Effector memory CD8-positive, alpha-beta T cell (primary cell): ENCODE results near the gene MOB2.
A peak's percentile ranks its signal among the peaks of the same experiment; 100 is the strongest.
"Not testable (repeated sequence)": the region's sequence is repeated elsewhere in the genome, so short reads cannot be mapped to it uniquely, and the experiment has no call there.

Experiments used
- ATAC-seq: fragments of 150-1000 bp; cut with Tn5 transposase; replicated peaks from 2 replicates; pipeline ENCODE4 v1.10.0; 2021; ENCODE audit warnings: mild to moderate bottlenecking, moderate library complexity
- DNase-seq, 3 experiments: peaks; one replicate each; pipeline ENCODE4 v3.0.0; 2021
- H3K27ac Mint-ChIP-seq, 2 donors: one replicate each; pipeline ENCODE4 v1.8.0; 2022; ENCODE audit warnings: mild to moderate bottlenecking in 2 of 2, mixed read lengths in 2 of 2, moderate library complexity in 2 of 2
- H3K27me3 Mint-ChIP-seq, 2 donors: one replicate each; pipeline ENCODE4 v1.8.0; 2022; ENCODE audit warnings: mixed read lengths in 2 of 2
- H3K36me3 Mint-ChIP-seq: one replicate; pipeline ENCODE4 v1.8.0; 2022; ENCODE audit warnings: mild to moderate bottlenecking, moderate library complexity, mixed read lengths; ENCODE audit not compliant: insufficient read depth
- H3K4me1 Mint-ChIP-seq, 2 donors: one replicate each; pipeline ENCODE4 v1.8.0; 2022; ENCODE audit warnings: low read depth in 2 of 2, mixed read lengths in 2 of 2
- H3K4me3 Mint-ChIP-seq, 2 donors: one replicate each; pipeline ENCODE4 v1.8.0; 2022; ENCODE audit warnings: mild to moderate bottlenecking in 2 of 2, mixed read lengths in 2 of 2, moderate library complexity in 2 of 2
- H3K9me3 Mint-ChIP-seq, 2 donors: one replicate each; pipeline ENCODE4 v1.8.0; 2022; ENCODE audit warnings: mixed read lengths in 2 of 2

MOB2 gene

DNA sequence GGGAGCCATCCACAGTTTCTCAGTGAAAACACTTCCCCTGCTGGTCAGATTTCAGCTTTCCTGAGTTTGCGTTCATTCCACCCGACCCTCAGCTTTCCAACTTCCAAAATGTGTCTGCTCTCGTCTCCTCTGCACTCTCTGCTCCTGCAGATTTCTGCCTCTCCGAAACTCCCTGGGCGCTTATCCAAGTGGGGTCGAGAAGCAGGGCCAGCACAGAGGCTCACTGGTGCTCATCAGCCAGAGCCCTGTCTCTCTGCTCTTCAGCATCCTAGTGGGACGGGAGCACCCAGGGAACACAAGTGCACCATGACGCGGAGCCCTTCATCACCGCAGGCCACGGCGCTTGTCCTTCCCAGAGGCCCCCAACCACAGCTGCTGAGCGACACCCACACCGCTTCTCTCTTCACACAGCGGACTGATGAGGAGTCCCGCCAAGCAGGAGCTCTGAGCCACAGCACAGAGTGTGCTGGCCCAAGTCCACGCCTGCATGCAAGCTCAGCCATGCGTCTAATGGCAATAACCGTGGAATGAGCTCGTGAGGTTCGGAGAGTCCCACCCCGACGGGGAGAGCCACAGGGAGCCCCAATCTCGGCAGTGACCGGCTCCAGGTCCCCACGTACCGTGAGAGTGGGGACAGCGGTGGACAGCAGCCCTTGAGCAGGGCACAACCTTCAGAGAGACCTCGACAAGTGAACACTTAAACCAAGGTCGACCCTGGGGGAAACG lies 27.9 kb upstream of the MOB2 start:
- Mint-ChIP-seq H3K4me3 (peak overlapping the region in 1 of 2 donors; percentile 38), H3K4me1 (peaks cover 68% of the 10 kb centered on the region in 2 donors), H3K27me3 (no peaks in the 10 kb centered on the region), H3K36me3 (peaks cover 21% of the 10 kb centered on the region), H3K9me3 (no peaks in the 10 kb centered on the region), H3K27ac (peak overlapping the region; percentile 72)
- no peak for ATAC-seq
- DNase-seq = no peak

DNA sequence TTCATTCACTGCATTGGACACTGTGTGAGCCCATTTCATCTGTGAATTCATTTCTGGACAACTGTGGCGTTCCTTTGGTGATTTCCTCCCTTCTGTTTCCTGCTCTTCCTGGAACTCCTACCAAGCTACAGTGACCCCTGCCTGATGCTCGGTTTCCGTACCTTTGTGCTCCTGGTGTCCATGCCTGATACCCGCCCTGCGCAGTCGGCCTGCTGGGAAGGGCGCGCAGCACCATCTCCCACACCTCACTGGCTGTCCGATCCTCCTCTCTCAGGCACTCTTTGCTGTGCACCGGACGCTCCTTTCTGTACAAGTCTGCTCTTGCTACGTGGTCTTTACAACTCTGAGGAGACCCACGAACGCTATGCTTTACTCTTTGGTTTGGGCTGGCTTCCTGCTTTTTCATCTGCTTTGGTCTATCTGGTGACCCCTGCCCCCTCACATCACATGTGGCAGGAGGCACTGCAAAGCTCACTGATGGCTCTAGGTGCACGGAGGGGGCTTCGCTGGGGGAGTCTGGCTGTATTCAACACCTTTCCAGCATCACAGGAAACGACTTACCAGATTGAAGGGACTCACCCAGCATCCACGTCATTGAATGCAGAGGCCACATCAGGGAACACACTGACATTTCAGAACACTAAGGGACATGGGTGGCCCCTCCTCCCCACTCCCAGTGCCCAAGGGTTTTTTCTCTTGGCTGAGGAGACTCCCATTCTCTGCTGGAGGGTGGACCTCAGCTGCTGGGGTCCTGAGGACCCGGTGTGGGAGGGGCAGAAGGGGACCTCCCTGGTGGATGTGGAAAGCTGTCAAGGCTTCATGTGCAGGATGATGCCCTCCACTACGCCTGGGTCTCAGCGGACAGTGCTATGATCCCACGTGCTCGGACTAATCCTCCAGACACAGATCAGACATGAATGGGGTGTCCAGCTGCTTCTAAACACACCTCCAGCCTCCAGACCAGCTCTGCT lies 27.0 kb upstream of the MOB2 start:
- Mint-ChIP-seq H3K27ac (peak overlapping the region; percentile 72), H3K4me1 (peaks cover 68 to 69% of the 10 kb centered on the region in 2 donors), H3K27me3 (no peaks in the 10 kb centered on the region), H3K9me3 (no peaks in the 10 kb centered on the region), H3K36me3 (peaks cover 23% of the 10 kb centered on the region), H3K4me3 (no peak overlapping the region)
- ATAC-seq (no peak), DNase-seq (no peak)

DNA sequence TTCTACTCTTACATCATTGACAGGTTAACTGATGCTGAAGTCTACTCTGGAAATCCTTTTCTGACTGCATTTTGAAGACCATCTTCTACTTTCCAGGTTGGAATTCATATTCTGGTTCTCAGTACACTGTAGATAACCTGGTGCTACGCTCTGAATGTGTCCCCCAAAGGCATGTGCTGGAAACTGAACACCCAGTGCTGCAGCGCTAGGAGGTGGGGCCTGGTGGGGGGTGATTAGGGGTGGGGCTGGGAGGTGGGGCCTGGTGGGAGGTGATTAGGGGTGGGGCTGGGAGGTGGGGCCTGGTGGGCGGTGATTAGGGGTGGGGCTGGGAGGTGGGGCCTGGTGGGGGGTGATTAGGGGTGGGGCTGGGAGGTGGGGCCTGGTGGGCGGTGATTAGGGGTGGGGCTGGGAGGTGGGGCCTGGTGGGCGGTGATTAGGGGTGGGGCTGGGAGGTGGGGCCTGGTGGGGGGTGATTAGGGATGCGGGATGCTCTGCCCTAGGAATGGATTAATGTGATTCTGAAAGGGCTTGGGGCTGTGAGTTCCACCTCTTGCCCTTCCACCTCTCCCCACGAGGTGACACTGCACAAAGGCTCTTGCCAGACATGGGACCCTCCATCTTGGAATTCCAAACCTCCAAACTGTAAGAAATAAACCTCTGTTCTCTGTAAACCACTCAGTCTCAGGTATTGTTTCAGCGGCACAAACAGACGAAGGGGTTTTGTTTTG lies 26.1 kb upstream of the MOB2 start:
- H3K36me3 Mint-ChIP-seq = peaks cover 24% of the 10 kb centered on the region
- H3K4me1 Mint-ChIP-seq = peaks cover 69 to 70% of the 10 kb centered on the region in 2 donors
- not testable (repeated sequence) for H3K4me3 Mint-ChIP-seq, H3K27me3 Mint-ChIP-seq, ATAC-seq, DNase-seq, H3K9me3 Mint-ChIP-seq
- peak overlapping the region; percentile 65 to 72 for H3K27ac Mint-ChIP-seq

DNA sequence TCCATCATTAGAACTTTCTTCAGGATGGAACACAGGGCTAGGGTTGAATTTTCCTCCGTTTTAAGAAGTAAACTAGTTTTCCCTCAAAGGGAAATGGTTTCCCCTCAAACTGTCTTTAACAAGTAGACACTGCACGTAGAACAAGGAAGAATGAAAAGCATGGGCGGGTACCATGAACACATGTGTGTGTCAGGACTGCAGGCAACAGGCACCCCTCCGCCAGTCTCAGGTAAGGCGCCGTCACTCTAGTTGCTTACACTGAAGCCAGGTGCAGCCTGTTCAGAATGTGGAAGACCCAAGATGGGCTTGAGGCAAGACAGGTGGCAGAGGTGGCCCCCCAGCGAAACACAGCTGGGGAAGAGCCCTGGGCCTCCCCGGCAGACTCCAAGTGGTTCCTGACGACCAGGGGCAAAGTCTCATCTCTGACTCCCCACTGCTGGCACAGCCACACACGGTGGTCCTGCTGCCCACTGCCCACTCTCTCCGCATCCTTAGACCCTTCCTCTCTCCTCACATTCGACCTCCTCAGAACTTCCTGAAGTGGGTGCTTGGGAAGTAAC lies 25.4 kb upstream of the MOB2 start:
- peaks cover 66 to 69% of the 10 kb centered on the region in 2 donors for H3K4me1 Mint-ChIP-seq
- no peaks in the 10 kb centered on the region for H3K9me3 Mint-ChIP-seq
- peak overlapping the region; percentile 9 to 65 for H3K27ac Mint-ChIP-seq
- ATAC-seq (no peak), DNase-seq (no peak)
- no peaks in the 10 kb centered on the region for H3K27me3 Mint-ChIP-seq
- peak overlapping the region in 1 of 2 donors; percentile 33 for H3K4me3 Mint-ChIP-seq
- peaks cover 21% of the 10 kb centered on the region for H3K36me3 Mint-ChIP-seq

DNA sequence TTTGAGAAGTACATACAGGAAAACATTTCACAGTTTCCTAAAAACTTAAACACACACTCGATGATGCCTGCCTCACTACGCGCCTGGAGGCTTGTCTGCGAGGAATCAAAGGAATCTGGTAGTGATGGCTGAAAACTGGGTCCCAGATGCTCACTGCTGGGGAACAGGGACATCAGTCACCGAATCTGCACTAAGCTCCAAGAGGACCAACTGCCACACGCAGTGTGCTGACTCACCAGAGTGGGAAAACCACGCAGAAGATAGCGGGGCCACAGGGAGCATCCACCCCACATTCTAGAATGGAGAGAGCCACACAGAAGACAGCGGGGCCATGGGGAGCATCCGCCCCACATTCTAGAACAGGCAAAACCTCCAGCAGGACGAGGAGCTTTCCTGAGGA lies 24.3 kb upstream of the MOB2 start:
- no peak for ATAC-seq
- H3K4me1 Mint-ChIP-seq = peaks cover 68% of the 10 kb centered on the region in 2 donors

DNA sequence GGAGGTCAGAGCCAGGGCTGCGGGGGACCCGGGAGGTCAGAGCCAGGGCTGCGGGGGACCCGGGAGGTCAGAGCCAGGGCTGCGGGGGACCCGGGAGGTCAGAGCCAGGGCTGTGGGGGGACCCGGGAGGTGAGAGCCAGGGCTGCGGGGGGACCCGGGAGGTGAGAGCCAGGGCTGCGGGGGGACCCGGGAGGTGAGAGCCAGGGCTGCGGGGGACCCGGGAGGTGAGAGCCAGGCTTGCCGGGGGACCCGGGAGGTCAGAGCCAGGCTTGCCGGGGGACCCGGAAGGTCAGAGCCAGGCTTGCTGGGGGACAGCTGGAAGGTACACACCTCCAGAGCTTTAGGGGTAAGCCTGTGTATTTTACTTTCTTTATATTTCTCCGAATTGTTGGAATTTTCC lies 23.8 kb upstream of the MOB2 start:
- not testable (repeated sequence) for ATAC-seq, H3K27ac Mint-ChIP-seq, H3K9me3 Mint-ChIP-seq, DNase-seq, H3K4me3 Mint-ChIP-seq, H3K27me3 Mint-ChIP-seq
- Mint-ChIP-seq H3K36me3 (peaks cover 20% of the 10 kb centered on the region), H3K4me1 (peaks cover 62% of the 10 kb centered on the region in 2 donors)

More for the DNA sequence above, 24.3 kb upstream of the MOB2 start:
- Mint-ChIP-seq H3K27me3 (no peaks in the 10 kb centered on the region), H3K27ac (peak overlapping the region; percentile 9 to 65), H3K4me3 (no peak overlapping the region), H3K36me3 (peaks cover 20% of the 10 kb centered on the region), H3K9me3 (no peaks in the 10 kb centered on the region)
- no peak for DNase-seq

DNA sequence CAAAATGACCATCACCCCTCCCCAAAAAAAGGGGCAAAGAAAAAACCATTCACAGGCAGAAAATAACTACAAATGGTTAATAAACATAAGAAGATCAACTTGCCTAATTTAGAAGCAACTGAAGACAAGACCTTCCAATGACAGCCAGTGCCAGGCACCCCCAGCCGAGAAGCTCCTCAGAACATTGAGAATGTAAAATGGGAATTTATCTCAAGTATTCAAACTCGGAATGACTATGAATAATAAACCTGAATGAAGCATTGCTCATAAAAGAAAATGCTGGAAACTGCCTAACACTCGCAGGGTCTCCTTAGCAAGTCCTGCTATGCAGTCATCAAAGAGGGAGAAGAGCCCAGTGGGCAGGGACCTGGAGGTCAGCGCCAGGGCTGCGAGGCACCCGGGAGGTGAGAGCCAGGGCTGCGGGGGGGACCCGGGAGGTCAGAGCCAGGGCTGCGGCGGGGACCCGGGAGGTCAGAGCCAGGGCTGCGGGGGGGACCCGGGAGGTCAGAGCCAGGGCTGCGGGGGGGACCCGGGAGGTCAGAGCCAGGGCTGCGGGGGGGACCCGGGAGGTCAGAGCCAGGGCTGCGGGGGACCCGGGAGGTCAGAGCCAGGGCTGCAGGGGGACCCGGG lies 23.2 kb upstream of the MOB2 start:
- no peaks in the 10 kb centered on the region for H3K27me3 Mint-ChIP-seq
- ATAC-seq (no peak), DNase-seq (no peak)
- peak overlapping the region in 1 of 2 donors; percentile 32 for H3K4me3 Mint-ChIP-seq
- H3K27ac Mint-ChIP-seq = peak overlapping the region; percentile 38 to 72
- H3K36me3 Mint-ChIP-seq = peaks cover 20% of the 10 kb centered on the region
- no peaks in the 10 kb centered on the region for H3K9me3 Mint-ChIP-seq
- peaks cover 59 to 61% of the 10 kb centered on the region in 2 donors for H3K4me1 Mint-ChIP-seq

DNA sequence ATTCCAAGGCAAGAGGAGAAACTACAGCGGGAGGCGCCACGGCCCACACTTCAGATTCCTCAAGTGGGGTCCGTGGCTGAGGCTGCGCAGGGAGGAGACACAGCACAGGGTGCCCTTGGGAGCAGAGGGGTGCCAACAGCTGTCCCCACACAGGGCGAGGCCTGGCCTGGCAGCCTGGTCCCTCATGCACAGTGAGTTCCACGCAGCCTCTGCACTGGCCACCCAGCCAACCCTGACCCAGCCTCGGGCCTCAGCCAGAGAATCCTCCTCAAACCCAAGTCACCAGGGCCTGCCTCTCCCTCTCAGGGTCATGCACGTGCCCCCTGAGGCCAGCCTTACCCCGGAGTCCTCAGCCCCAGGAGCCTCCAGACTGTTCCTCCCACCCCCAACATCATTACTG lies 22.4 kb upstream of the MOB2 start:
- Mint-ChIP-seq H3K27me3 (no peaks in the 10 kb centered on the region), H3K4me1 (peaks cover 58 to 61% of the 10 kb centered on the region in 2 donors), H3K27ac (peak overlapping the region; percentile 52 to 72), H3K4me3 (peak overlapping the region in 1 of 2 donors; percentile 32), H3K9me3 (no peaks in the 10 kb centered on the region), H3K36me3 (peaks cover 20% of the 10 kb centered on the region)
- DNase-seq (no peak), ATAC-seq (no peak)

DNA sequence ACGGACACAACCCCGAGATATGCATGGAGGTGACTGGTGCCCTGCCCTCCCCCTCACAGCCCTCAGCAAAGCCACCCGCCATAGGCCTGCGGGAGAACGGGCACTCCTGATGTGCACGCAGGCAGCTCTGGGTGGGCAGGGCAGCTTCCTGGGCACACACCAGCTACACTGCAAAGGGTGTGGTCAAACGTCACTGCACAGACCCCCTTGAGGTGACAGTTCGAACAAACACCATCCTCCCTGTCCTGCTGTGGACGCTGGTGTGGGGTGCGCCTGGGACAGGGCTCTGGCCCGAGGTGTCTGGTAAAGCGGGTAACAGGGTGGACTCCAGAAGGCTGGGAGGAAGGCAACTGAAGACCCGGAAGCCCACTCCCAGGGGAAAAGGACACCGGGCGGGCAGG lies 21.9 kb upstream of the MOB2 start:
- ATAC-seq (no peak), DNase-seq (no peak)
- H3K27me3 Mint-ChIP-seq = no peaks in the 10 kb centered on the region
- peaks cover 25% of the 10 kb centered on the region for H3K36me3 Mint-ChIP-seq
- no peak overlapping the region for H3K4me3 Mint-ChIP-seq
- peaks cover 60 to 63% of the 10 kb centered on the region in 2 donors for H3K4me1 Mint-ChIP-seq
- H3K27ac Mint-ChIP-seq = peak overlapping the region; percentile 52 to 72
- H3K9me3 Mint-ChIP-seq = no peaks in the 10 kb centered on the region

DNA sequence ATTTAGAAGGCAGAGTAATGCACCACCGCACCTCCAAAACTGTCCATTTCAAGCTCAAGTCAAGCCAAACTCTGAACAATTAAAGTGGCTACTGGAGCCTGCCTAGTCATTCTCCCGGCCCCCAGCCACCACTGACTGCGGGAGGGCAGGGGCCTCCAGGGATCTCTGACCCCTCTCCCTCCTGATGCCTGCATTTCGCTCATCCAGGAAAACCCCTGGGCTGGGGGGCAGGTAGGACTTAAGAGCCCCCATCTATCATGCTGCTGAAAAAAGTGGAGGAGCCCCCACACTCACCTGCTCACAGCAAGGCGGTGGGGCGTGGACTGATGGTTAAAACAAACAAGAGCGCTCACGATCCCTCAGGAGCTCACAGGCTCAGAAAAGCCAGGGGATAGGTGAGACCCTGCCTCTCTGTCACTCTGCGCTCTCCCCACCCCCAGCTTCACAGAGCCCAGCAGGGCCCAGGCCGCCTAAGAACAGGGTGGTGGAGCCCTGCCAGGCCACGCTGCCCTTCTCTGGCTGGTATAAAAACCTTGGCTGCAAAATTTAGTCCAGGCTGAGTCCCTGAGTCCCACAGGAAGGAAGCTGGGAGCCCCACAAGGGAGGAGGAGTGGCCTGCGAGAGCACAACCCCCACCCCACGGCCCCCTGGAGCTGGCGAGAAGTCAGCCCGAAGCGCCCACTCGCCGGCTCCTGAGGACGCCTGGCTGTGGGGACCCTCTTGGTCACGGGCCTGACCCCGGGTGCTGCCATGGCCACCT lies 21.0 kb upstream of the MOB2 start:
- no peaks in the 10 kb centered on the region for H3K27me3 Mint-ChIP-seq
- peaks cover 25% of the 10 kb centered on the region for H3K36me3 Mint-ChIP-seq
- ATAC-seq = no peak
- H3K4me3 Mint-ChIP-seq = peak overlapping the region in 1 of 2 donors; percentile 20
- no peak for DNase-seq
- no peaks in the 10 kb centered on the region for H3K9me3 Mint-ChIP-seq
- peaks cover 58 to 59% of the 10 kb centered on the region in 2 donors for H3K4me1 Mint-ChIP-seq
- H3K27ac Mint-ChIP-seq = peak overlapping the region; percentile 52 to 72

DNA sequence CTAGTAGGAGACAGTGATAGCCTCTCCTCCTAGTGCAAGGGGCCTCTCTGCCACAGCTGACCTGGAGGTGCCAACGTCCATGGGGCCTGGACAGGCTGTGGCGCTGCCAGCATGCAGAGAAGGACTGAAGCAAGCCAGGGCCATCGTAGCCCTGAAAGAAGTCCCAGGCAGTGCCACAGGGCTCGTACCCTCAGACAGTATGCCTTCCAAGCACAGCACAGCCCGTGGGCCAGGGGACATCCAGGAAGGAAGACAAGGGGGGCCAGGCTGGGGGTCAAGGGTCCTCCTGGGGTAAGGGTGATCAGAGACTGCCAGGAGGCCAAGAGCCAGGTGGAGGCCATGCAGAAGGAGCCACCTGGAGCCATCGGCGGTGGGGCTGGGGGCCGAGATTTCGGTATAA lies 20.4 kb upstream of the MOB2 start:
- no peaks in the 10 kb centered on the region for H3K9me3 Mint-ChIP-seq
- peaks cover 53 to 55% of the 10 kb centered on the region in 2 donors for H3K4me1 Mint-ChIP-seq
- H3K4me3 Mint-ChIP-seq = peak overlapping the region in 1 of 2 donors; percentile 39
- DNase-seq = no peak
- H3K27me3 Mint-ChIP-seq = no peaks in the 10 kb centered on the region
- ATAC-seq = no peak
- peak overlapping the region; percentile 72 to 77 for H3K27ac Mint-ChIP-seq
- H3K36me3 Mint-ChIP-seq = peaks cover 25% of the 10 kb centered on the region

DNA sequence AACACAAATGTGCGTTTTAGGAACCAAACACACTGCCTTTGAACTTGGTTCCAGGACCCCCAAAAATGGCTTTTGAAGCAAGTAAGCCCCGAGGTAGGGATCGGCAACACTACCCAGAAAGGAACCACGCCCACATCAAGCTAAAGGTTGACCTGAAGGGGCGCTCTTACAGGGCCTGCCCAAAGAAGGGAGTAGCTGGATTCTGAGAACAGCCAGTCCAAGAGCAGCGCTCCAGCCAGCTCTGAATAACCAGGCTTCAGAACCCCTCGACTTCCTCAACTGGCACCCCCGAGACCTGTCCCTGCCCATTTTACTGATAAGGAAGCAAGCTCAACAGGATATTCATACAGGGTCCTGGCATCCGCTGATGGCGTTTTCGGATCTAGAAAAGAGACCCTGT lies 18.9 kb upstream of the MOB2 start:
- Mint-ChIP-seq H3K9me3 (no peaks in the 10 kb centered on the region), H3K27ac (peak overlapping the region in 1 of 2 donors; percentile 72), H3K4me1 (peaks cover 51 to 54% of the 10 kb centered on the region in 2 donors), H3K4me3 (no peak overlapping the region), H3K27me3 (no peaks in the 10 kb centered on the region), H3K36me3 (peaks cover 31% of the 10 kb centered on the region)
- no peak for DNase-seq
- no peak for ATAC-seq
